GM12892 (cell line): ENCODE results near the gene NOP9.

Experiments used
- POLR2A ChIP-seq: IDR thresholded peaks from 2 replicates; pipeline ENCODE4 v1.6.1; 2011; ENCODE audit warnings: low read depth, low read length, control low read depth
- POLR2AphosphoS5 ChIP-seq: IDR thresholded peaks from 2 replicates; pipeline ENCODE4 v1.6.1; 2011; ENCODE audit warnings: low read depth, low read length, control low read depth
- TAF1 ChIP-seq: IDR thresholded peaks from 2 replicates; pipeline ENCODE4 v1.6.1; 2011; ENCODE audit warnings: low read depth, mild to moderate bottlenecking, control low read depth, low read length, borderline replicate concordance

- TF ChIP-seq POLR2AphosphoS5: no peak
- no peak for TF ChIP-seq POLR2A
- TF ChIP-seq TAF1: no peak
Observed at GRCh38 chr14:24274101-24274543, 25.5 kb upstream of the NOP9 start.
